Testis (tissue), 2 donors: ENCODE data around the gene C16orf90.

Experiments used
- POLR2A ChIP-seq: fragments of 450-650 bp; IDR thresholded peaks from one replicate; pipeline ENCODE4 v1.6.1; 2017; ENCODE audit warnings: antibody characterized with exemption, mild to moderate bottlenecking, moderate library complexity
- TF ChIP-seq, protein P1 (sequence below), 3 experiments: fragments of 450-650 bp in 2 of 3; fragments of 200-600 bp in 1 of 3; sonication (generic) in 1 of 3; IDR thresholded peaks; one replicate each; pipeline ENCODE4 v1.5.1; 2016 to 2019; ENCODE audit warnings: antibody characterized with exemption in 3 of 3, mild to moderate bottlenecking in 2 of 3, moderate library complexity in 1 of 3

GRCh38 chr16:3494386-3494973 lies 809 bp downstream of the C16orf90 start:
- TF ChIP-seq, protein P1, sequence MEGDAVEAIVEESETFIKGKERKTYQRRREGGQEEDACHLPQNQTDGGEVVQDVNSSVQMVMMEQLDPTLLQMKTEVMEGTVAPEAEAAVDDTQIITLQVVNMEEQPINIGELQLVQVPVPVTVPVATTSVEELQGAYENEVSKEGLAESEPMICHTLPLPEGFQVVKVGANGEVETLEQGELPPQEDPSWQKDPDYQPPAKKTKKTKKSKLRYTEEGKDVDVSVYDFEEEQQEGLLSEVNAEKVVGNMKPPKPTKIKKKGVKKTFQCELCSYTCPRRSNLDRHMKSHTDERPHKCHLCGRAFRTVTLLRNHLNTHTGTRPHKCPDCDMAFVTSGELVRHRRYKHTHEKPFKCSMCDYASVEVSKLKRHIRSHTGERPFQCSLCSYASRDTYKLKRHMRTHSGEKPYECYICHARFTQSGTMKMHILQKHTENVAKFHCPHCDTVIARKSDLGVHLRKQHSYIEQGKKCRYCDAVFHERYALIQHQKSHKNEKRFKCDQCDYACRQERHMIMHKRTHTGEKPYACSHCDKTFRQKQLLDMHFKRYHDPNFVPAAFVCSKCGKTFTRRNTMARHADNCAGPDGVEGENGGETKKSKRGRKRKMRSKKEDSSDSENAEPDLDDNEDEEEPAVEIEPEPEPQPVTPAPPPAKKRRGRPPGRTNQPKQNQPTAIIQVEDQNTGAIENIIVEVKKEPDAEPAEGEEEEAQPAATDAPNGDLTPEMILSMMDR (IDR thresholded peaks at IDR 0.05) = no peak
- TF ChIP-seq POLR2A = no peak
